DND-41 (cell line): ENCODE results near the gene CIAO3.

Experiments used
- ATAC-seq: fragments of 200-7000 bp; cut with Tn5 transposase; 3 replicates; pipeline ENCODE4 v1.9.1; 2021; ENCODE audit warnings: low read depth; ENCODE audit not compliant: insufficient read depth
- DNase-seq: peaks from one replicate; pipeline ENCODE4 v3.0.0-alpha.2; 2020
- H2AFZ ChIP-seq: 2 replicates; pipeline ENCODE4 v1.6.0; 2012; ENCODE audit warnings: low read depth, low read length
- H3K27ac ChIP-seq: 2 replicates; pipeline ENCODE4 v1.5.1; 2012; ENCODE audit warnings: low read length, inconsistent platforms
- H3K27me3 ChIP-seq: fragments of 200-600 bp; sonication (generic); 2 replicates; pipeline ENCODE4 v1.6.0; 2012; ENCODE audit warnings: low read length, mild to moderate bottlenecking, inconsistent platforms; ENCODE audit not compliant: insufficient read depth, poor library complexity
- H3K36me3 ChIP-seq: 2 replicates; pipeline ENCODE4 v1.5.1; 2012; ENCODE audit warnings: low read length, inconsistent platforms; ENCODE audit not compliant: insufficient read depth
- H3K4me1 ChIP-seq: 2 replicates; pipeline ENCODE4 v1.5.1; 2012; ENCODE audit warnings: mild to moderate bottlenecking, low read length; ENCODE audit not compliant: insufficient read depth
- H3K4me2 ChIP-seq: 2 replicates; pipeline ENCODE4 v1.6.0; 2012; ENCODE audit warnings: mild to moderate bottlenecking, moderate library complexity, low read length, inconsistent platforms; ENCODE audit not compliant: insufficient read depth
- H3K4me3 ChIP-seq, 2 experiments: fragments of 200-600 bp in 1 of 2; shearing (Covaris generic) in 1 of 2; 2 replicates each; pipeline ENCODE4 v1.5.1; 2012 to 2016; ENCODE audit warnings: inconsistent platforms in 2 of 2, low read length in 2 of 2, mild to moderate bottlenecking in 2 of 2, low read depth in 1 of 2, moderate library complexity in 1 of 2
- H3K79me2 ChIP-seq: 2 replicates; pipeline ENCODE4 v1.6.0; 2012; ENCODE audit warnings: low read length, inconsistent platforms; ENCODE audit not compliant: insufficient read depth
- H3K9ac ChIP-seq: 2 replicates; pipeline ENCODE4 v1.6.0; 2012; ENCODE audit warnings: low read depth, mild to moderate bottlenecking, inconsistent platforms, low read length, moderate library complexity
- H3K9me3 ChIP-seq: 2 replicates; pipeline ENCODE4 v1.5.1; 2012; ENCODE audit warnings: low read length, moderate library complexity, mild to moderate bottlenecking, inconsistent platforms; ENCODE audit not compliant: insufficient read depth, severe bottlenecking
- H4K20me1 ChIP-seq: 2 replicates; pipeline ENCODE4 v1.6.0; 2012; ENCODE audit warnings: low read length; ENCODE audit not compliant: insufficient read depth
- CTCF ChIP-seq: IDR thresholded peaks from 2 replicates; pipeline ENCODE4 v1.5.1; 2012; ENCODE audit warnings: borderline replicate concordance, low read length, moderate library complexity, mild to moderate bottlenecking; ENCODE audit not compliant: poor library complexity, severe bottlenecking; ENCODE audit errors: extremely low read depth
- EZH2 ChIP-seq: IDR thresholded peaks from 3 replicates; pipeline ENCODE4 v1.6.1; 2012; ENCODE audit warnings: borderline replicate concordance, low read depth, mild to moderate bottlenecking, moderate library complexity, low read length, inconsistent platforms; ENCODE audit not compliant: severe bottlenecking

Gene CIAO3

GRCh38 chr16:680625-680945, 60.2 kb downstream of the CIAO3 start:
- Histone ChIP-seq H4K20me1 (peaks cover 48% of the 10 kb centered on the region), H3K27me3 (no peaks in the 10 kb centered on the region), H3K79me2 (peaks cover 37% of the 10 kb centered on the region), H3K27ac (peak overlapping the region; percentile 76), H3K4me1 (peaks cover 60% of the 10 kb centered on the region), H3K4me2 (peak overlapping the region; percentile 99), H3K4me3 (peak overlapping the region; percentile 42 to 98; a peak in 3 of 4 replicates), H2AFZ (peak overlapping the region; percentile 80), H3K9me3 (no peaks in the 10 kb centered on the region), H3K36me3 (peaks cover 43% of the 10 kb centered on the region), H3K9ac (peak overlapping the region; percentile 82)
- ATAC-seq (no peak), DNase-seq (no peak)
- no peak for TF ChIP-seq EZH2
- TF ChIP-seq CTCF, result no peak

GRCh38 chr16:679814-680624, 60.8 kb downstream of the CIAO3 start, which contains the start of gene STUB1:
Gene STUB1 (plus strand): TSS chr16:680410. CDS start chr16:680526, 116 bp downstream.
- Histone ChIP-seq H3K4me3 (peak within 1 kb of the TSS; percentile 42 to 98; a peak in 3 of 4 replicates), H3K9me3 (no peaks in the 10 kb centered on the region), H3K9ac (peak within 1 kb of the TSS; percentile 82), H4K20me1 (peaks cover 52% of the 10 kb centered on the region), H3K79me2 (peaks cover 37% of the 10 kb centered on the region), H3K4me2 (peak within 1 kb of the TSS; percentile 99), H2AFZ (peak within 1 kb of the TSS; percentile 80), H3K27ac (peak within 1 kb of the TSS; percentile 87), H3K27me3 (no peaks in the 10 kb centered on the region), H3K36me3 (peaks cover 38% of the 10 kb centered on the region), H3K4me1 (peaks cover 55% of the 10 kb centered on the region)
- DNase-seq (peak; percentile 93), ATAC-seq (peak; percentile 53)
- no peak for TF ChIP-seq EZH2
- TF ChIP-seq CTCF, result no peak
